Measurements from ENCODE around the gene CYP4F22.
"Not testable (repeated sequence)": the region's sequence is repeated elsewhere in the genome, so short reads cannot be mapped to it uniquely, and the experiment has no call there.

CYP4F22 gene

GRCh38 chr19:15524781-15525180 lies 16.5 kb downstream of the CYP4F22 start:
- no peak for DNase-seq (ENCODE audit: low spot score)
- H3K27ac ChIP-seq: no peak overlapping the region
- TF ChIP-seq, protein P1, sequence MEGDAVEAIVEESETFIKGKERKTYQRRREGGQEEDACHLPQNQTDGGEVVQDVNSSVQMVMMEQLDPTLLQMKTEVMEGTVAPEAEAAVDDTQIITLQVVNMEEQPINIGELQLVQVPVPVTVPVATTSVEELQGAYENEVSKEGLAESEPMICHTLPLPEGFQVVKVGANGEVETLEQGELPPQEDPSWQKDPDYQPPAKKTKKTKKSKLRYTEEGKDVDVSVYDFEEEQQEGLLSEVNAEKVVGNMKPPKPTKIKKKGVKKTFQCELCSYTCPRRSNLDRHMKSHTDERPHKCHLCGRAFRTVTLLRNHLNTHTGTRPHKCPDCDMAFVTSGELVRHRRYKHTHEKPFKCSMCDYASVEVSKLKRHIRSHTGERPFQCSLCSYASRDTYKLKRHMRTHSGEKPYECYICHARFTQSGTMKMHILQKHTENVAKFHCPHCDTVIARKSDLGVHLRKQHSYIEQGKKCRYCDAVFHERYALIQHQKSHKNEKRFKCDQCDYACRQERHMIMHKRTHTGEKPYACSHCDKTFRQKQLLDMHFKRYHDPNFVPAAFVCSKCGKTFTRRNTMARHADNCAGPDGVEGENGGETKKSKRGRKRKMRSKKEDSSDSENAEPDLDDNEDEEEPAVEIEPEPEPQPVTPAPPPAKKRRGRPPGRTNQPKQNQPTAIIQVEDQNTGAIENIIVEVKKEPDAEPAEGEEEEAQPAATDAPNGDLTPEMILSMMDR (conservative IDR thresholded peaks at IDR 0.05; ENCODE audit: low read depth): no peak
- CTCF ChIA-PET: no interaction called here
- POLR2A ChIA-PET (ENCODE audit: low non-redundant PET): no interaction called here

DNA sequence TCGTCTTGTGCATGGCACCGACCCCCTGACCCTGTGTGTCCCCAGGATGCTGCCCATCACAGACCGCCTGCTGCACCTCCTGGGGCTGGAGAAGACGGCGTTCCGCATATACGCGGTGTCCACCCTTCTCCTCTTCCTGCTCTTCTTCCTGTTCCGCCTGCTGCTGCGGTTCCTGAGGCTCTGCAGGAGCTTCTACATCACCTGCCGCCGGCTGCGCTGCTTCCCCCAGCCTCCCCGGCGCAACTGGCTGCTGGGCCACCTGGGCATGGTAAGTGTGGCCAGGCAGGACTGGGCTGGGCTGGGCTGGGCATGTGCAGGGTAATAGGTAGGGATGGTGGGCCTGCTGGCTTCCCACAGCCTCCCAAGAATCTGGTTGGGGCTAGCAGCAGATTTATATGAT lies 17.0 kb downstream of the CYP4F22 start:
- CTCF ChIA-PET: no interaction called here
- H3K27ac ChIP-seq: no peak overlapping the region
- DNase-seq (ENCODE audit: low spot score): no peak
- POLR2A ChIA-PET (ENCODE audit: low non-redundant PET): no interaction called here
- TF ChIP-seq, protein P1 (conservative IDR thresholded peaks at IDR 0.05; ENCODE audit: low read depth): no peak

DNA sequence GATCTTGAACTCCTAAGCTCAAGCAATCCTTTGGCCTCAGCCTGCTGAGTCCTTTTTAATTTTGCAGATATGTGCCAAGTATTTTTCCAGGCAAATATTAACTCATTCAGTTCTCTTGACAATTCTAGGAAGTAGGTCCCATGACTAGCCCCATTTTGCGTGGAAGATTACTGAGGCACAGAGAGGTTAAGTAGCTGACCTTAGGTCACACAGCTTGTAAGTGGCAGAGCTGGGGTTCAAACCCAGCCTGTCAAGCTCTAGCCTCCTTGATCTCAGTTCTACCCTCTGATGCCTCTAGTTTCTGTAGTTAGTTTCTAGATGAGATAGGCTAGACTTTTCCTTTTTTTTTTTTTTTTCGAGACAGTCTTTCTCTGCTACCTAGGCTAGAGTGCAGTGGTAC lies 18.1 kb downstream of the CYP4F22 start:
- CTCF ChIA-PET: no interaction called here
- H3K27ac ChIP-seq: no peak overlapping the region
- TF ChIP-seq, protein P1 (conservative IDR thresholded peaks at IDR 0.05; ENCODE audit: low read depth): no peak
- DNase-seq (ENCODE audit: low spot score): no peak
- POLR2A ChIA-PET (ENCODE audit: low non-redundant PET): no interaction called here

DNA sequence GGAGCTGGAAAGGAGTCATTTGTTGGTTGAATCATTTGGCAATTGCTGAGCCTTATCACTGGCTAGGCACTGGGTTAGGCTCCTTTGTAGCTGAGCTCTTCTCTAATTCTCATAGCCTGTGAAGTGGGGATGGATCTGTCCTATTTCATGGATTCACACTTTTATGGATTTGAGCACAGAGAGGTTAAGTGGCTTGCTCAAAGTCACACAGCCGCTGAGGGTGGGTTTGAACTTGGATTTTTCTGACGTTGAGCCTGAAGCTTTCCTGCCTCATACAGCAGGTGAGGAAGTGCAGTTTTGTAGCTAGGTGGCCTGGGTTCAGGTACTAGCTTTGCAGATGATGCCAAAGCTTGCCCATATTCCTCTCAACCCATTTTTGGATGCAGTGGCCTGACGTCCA lies 19.4 kb downstream of the CYP4F22 start:
- TF ChIP-seq, protein P1 (conservative IDR thresholded peaks at IDR 0.05; ENCODE audit: low read depth): no peak
- no peak overlapping the region for H3K27ac ChIP-seq
- ChIA-PET POLR2A (ENCODE audit: low non-redundant PET) (no interaction called here), CTCF (interaction anchor here (0.7 to 0.9 kb wide), 2 partner anchors 34 to 1525 kb away, joined by 3 to 6 read pairs; no protein-coding TSS in a partner anchor)
- no peak for DNase-seq (ENCODE audit: low spot score)

DNA sequence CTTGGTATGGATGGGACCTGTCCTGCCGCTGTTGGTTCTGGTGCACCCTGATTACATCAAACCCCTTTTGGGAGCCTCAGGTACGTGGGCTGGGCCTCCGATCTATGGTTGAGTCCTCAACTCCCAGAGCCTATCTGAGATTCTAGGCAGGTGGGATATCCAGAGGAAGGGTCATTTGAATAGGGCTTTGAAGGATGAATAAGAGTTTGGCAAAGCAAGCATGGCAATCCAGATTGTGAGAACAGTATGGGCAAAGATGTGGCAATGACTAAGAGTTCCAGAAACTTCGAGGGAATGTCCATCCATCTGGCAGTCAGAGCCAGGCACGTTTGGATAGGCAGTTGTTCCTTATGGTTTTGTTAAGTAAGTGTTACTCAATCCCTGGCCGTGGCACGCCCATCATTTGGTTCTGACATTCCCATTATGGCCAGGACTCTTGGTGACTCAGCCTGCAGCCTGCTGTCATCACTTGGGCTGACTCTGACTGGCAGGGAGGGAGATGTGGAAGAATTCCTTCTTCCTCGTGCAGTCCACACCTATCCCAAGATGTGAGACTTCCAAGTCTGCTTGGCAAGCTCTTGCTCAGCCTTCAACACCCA lies 21.5 kb downstream of the CYP4F22 start:
- DNase-seq (ENCODE audit: low spot score): no peak
- ChIA-PET CTCF (interaction anchor here (0.5 to 0.7 kb wide), 2 partner anchors 400 to 1393 kb away, joined by 3 to 6 read pairs; no protein-coding TSS in a partner anchor), POLR2A (ENCODE audit: low non-redundant PET) (no interaction called here)
- no peak overlapping the region for H3K27ac ChIP-seq
- TF ChIP-seq, protein P1 (conservative IDR thresholded peaks at IDR 0.05; ENCODE audit: low read depth): no peak

- TF ChIP-seq, protein P1 (conservative IDR thresholded peaks at IDR 0.05; ENCODE audit: low read depth): no peak
- DNase-seq (ENCODE audit: low spot score): peak; percentile 60
These were observed 24.6 kb downstream of the CYP4F22 start for GRCh38 chr19:15532779-15533521.

DNA sequence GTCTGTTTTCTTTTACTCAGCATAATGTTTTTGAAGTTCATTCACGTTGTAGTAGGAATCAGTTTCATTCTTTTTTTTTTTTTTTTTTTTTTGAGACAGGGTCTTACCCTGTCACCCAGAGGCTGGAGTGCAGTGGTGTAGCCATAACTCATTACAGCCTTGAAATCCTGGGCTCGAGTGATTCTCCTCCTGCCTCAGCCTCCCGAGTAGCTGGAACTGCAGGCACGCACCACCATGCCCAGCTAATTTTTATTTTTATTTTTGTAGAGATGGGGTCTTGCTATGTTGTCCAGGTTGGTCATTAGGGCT lies 25.2 kb downstream of the CYP4F22 start:
- CTCF ChIA-PET; POLR2A ChIA-PET (ENCODE audit: low non-redundant PET): not testable (repeated sequence)

More at GRCh38 chr19:15532779-15533521, 24.6 kb downstream of the CYP4F22 start:
- H3K27ac ChIP-seq: peak overlapping the region; percentile 65
- POLR2A ChIA-PET (ENCODE audit: low non-redundant PET): interaction anchor here (0.6 kb wide), 1 partner anchor 1981 kb away, joined by 5 read pairs; no protein-coding TSS in a partner anchor
- CTCF ChIA-PET: interaction anchor here (0.6 kb wide), 3 partner anchors 356 to 509 kb away, joined by 3 read pairs; no protein-coding TSS in a partner anchor

More for the DNA sequence above, 25.2 kb downstream of the CYP4F22 start:
- H3K27ac ChIP-seq; DNase-seq (ENCODE audit: low spot score): not testable (repeated sequence)

Data from RWPE1 (cell line).